Gastroesophageal sphincter (tissue), 4 donors: ENCODE results near the gene AP4S1. TPM values are rescaled to one million over a fixed set of nuclear protein-coding genes. Genes with fewer than 3 reads are reported as not detected.
"Not testable (repeated sequence)": the region's sequence is repeated elsewhere in the genome, so short reads cannot be mapped to it uniquely, and the experiment has no call there.

Experiments
- ATAC-seq: fragments of 150-250 bp; one replicate; pipeline ENCODE4 v1.9.1; 2016; ENCODE audit warnings: mild to moderate bottlenecking, moderate library complexity
- H3K27ac ChIP-seq, 4 donors: fragments of 200-600 bp; sonication (generic) in 3 of 4; 1 replicate in 3 of 4; 2 replicates in 1 of 4; pipeline ENCODE4 v1.5.1; 2016 to 2019
- H3K27me3 ChIP-seq: fragments of 200-600 bp; sonication (generic); one replicate; pipeline ENCODE4 v1.5.1; 2019
- H3K36me3 ChIP-seq, 2 donors: fragments of 200-600 bp; sonication (generic); one replicate each; pipeline ENCODE4 v1.5.1; 2019; ENCODE audit warnings: control low read depth in 1 of 2
- H3K4me1 ChIP-seq, 3 donors: fragments of 200-600 bp; sonication (generic); 1 replicate in 2 of 3; 2 replicates in 1 of 3; pipeline ENCODE4 v1.5.1; 2016 to 2019; ENCODE audit warnings: control low read depth in 2 of 3
- H3K4me3 ChIP-seq, 2 donors: fragments of 200-600 bp; sonication (generic); one replicate each; pipeline ENCODE4 v1.5.1; 2019; ENCODE audit warnings: mild to moderate bottlenecking in 1 of 2, moderate library complexity in 1 of 2
- H3K9me3 ChIP-seq, 3 donors: fragments of 200-600 bp; sonication (generic); one replicate each; pipeline ENCODE4 v1.5.1; 2017 to 2019; ENCODE audit warnings: control low read depth in 2 of 3
- CTCF ChIP-seq, 4 experiments: fragments of 200-600 bp in 2 of 4; fragments of 450-650 bp in 2 of 4; sonication (generic) in 1 of 4; IDR thresholded peaks; one replicate each; pipeline ENCODE4 v1.5.1; 2017 to 2019; ENCODE audit warnings: antibody characterized with exemption in 4 of 4, mild to moderate bottlenecking in 2 of 4, moderate library complexity in 2 of 4
- EP300 ChIP-seq: sonication (generic); formaldehyde crosslinking; IDR thresholded peaks from one replicate; pipeline ENCODE4 v1.6.1; 2017; ENCODE audit warnings: antibody characterized with exemption, mild to moderate bottlenecking
- POLR2A ChIP-seq, 2 donors: fragments of 450-650 bp; IDR thresholded peaks; one replicate each; pipeline ENCODE4 v1.6.1; 2017; ENCODE audit warnings: antibody characterized with exemption in 2 of 2, mild to moderate bottlenecking in 2 of 2, moderate library complexity in 1 of 2
- POLR2AphosphoS5 ChIP-seq: sonication (generic); formaldehyde crosslinking; IDR thresholded peaks from one replicate; pipeline ENCODE4 v1.6.1; 2017; ENCODE audit warnings: antibody characterized with exemption
- WGBS, 2 donors: methylation state at CpG; one replicate each; pipeline ENCODE4 v1.1.5; 2018; ENCODE audit warnings: low coverage in 1 of 2; 5-methylcytosine and 5-hydroxymethylcytosine counted together
- total RNA-seq, 4 donors: library from RNA; depleted of rRNA; stranded (reverse); fragments of >200 nt; gene quantifications; one replicate each; pipeline ENCODE4 v1.1.0, GENCODE V29; 2016

Gene AP4S1
- total RNA-seq, 4 donors from 2014 or later: 6.6 to 13.3 (median 12.2) TPM

GRCh38 chr14:31085027-31085426, 59.6 kb downstream of the AP4S1 start:
- WGBS, 2 donors: 83 to 93% methylated on average over 1 to 2 of the region's 3 CpGs
- Histone ChIP-seq H3K4me3 (no peak overlapping the region), H3K27ac (peak overlapping the region in 1 of 4 donors; percentile 56), H3K27me3 (no peaks in the 10 kb centered on the region), H3K4me1 (peaks cover 0 to 26% (median 0%) of the 10 kb centered on the region in 3 donors), H3K36me3 (peaks cover 0 to 17% of the 10 kb centered on the region in 2 donors), H3K9me3 (no peaks in the 10 kb centered on the region)
- ATAC-seq: no peak
- TF ChIP-seq CTCF (IDR thresholded peaks at IDR 0.05) (no peak), EP300 (no peak), POLR2A (IDR thresholded peaks at IDR 0.05) (no peak), POLR2AphosphoS5 (no peak)

DNA sequence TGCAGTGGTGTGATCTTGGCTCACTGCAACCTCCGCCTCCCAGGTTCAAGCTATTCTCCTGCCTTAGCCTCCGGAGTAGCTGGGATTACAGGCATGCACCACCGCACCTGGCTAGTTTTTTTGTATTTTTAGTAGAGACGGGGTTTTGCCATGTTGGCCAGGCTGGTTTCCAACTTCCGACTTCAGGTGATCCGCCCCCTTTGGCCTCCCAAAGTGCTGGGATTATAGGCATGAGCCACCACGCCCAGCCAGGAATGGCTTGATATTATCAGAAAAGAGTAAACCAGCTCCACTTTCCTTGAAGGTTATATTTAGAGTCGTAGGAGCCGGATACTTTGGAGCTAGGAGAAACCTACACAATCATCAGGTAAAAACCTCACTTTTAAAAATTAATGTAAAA, 61.0 kb downstream of the AP4S1 start:
- 100% methylated on average over 3 of the region's 9 CpGs; no CpG with 5 or more reads in 1 of the 2 donors for WGBS, 2 donors

GRCh38 chr14:31090883-31091764, 65.7 kb downstream of the AP4S1 start:
- Histone ChIP-seq H3K9me3 (no peaks in the 10 kb centered on the region), H3K36me3 (no peaks in the 10 kb centered on the region), H3K4me3 (no peak overlapping the region), H3K4me1 (peaks cover 0 to 22% (median 8%) of the 10 kb centered on the region in 3 donors), H3K27me3 (no peaks in the 10 kb centered on the region), H3K27ac (peak overlapping the region; percentile 19 to 79 (median 76))
- TF ChIP-seq POLR2AphosphoS5 (peak; percentile 83), EP300 (no peak)
- ATAC-seq: peak; percentile 97
- WGBS, 2 donors: 57 to 73% methylated on average over 2 to 5 of the region's 5 CpGs

More for the DNA sequence above, 61.0 kb downstream of the AP4S1 start:
- ATAC-seq, H3K27me3 ChIP-seq, H3K4me3 ChIP-seq, H3K9me3 ChIP-seq, H3K36me3 ChIP-seq, H3K27ac ChIP-seq: not testable (repeated sequence)
- H3K4me1 ChIP-seq: peaks cover 0 to 32% (median 8%) of the 10 kb centered on the region in 3 donors

GRCh38 chr14:31092160-31092708, 66.8 kb downstream of the AP4S1 start:
- Histone ChIP-seq H3K27ac (peak overlapping the region in 1 of 4 donors; percentile 79), H3K9me3 (no peaks in the 10 kb centered on the region), H3K4me1 (peaks cover 0 to 22% (median 8%) of the 10 kb centered on the region in 3 donors), H3K27me3 (no peaks in the 10 kb centered on the region), H3K36me3 (peaks cover 0 to 10% of the 10 kb centered on the region in 2 donors), H3K4me3 (no peak overlapping the region)
- no peak for TF ChIP-seq POLR2A (IDR thresholded peaks at IDR 0.05)
- no peak for TF ChIP-seq POLR2AphosphoS5
- 77 to 84% methylated on average over 2 of the region's 2 CpGs for WGBS, 2 donors
- ATAC-seq: no peak

GRCh38 chr14:31093884-31094839, 68.7 kb downstream of the AP4S1 start:
- not testable (repeated sequence) for H3K27ac ChIP-seq, ATAC-seq
- WGBS, 2 donors: 75 to 93% methylated on average over 3 to 4 of the region's 10 CpGs

DNA sequence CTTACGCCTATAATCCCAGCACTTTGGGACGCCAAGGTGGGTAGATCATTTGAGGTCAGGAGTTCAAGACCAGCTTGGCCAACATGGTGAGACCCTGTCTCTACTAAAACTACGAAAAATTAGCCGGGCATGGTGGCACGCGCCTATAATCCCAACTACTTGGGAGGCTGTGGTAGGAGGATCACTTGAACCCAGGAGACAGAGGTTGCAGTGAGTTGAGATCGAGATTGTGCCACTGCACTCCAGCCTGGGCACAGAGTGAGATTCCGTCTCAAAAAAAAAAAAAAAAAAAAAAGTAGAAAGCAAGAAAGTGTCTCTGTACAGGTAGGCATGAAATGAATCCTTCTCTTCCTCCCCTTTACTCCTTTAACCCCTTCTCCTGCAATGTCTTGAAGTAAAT, 70.4 kb downstream of the AP4S1 start:
- not testable (repeated sequence) for H3K27me3 ChIP-seq, H3K4me3 ChIP-seq, ATAC-seq, H3K9me3 ChIP-seq, H3K27ac ChIP-seq
- peaks cover 3 to 46% of the 10 kb centered on the region in 2 donors for H3K36me3 ChIP-seq
- peaks cover 0 to 13% (median 5%) of the 10 kb centered on the region in 3 donors for H3K4me1 ChIP-seq
- WGBS, 2 donors: 100% methylated on average over 3 of the region's 8 CpGs; no CpG with 5 or more reads in 1 of the 2 donors

More at GRCh38 chr14:31093884-31094839, 68.7 kb downstream of the AP4S1 start:
- H3K9me3 ChIP-seq, H3K27me3 ChIP-seq, H3K4me3 ChIP-seq: not testable (repeated sequence)
- Histone ChIP-seq H3K36me3 (peaks cover 0 to 29% of the 10 kb centered on the region in 2 donors), H3K4me1 (peaks cover 0 to 22% (median 8%) of the 10 kb centered on the region in 3 donors)

GRCh38 chr14:31096255-31096654, 70.8 kb downstream of the AP4S1 start:
- H3K27me3 ChIP-seq: no peaks in the 10 kb centered on the region
- 93 to 95% methylated on average over 6 of the region's 6 CpGs for WGBS, 2 donors
- H3K36me3 ChIP-seq: peaks cover 8 to 50% of the 10 kb centered on the region in 2 donors
- H3K4me3 ChIP-seq: no peak overlapping the region
- peaks cover 0 to 8% (median 1%) of the 10 kb centered on the region in 3 donors for H3K4me1 ChIP-seq
- H3K27ac ChIP-seq: no peak overlapping the region
- no peak for ATAC-seq
- no peaks in the 10 kb centered on the region for H3K9me3 ChIP-seq
- TF ChIP-seq CTCF (IDR thresholded peaks at IDR 0.05): no peak
- no peak for TF ChIP-seq POLR2AphosphoS5
